Stimulated activated CD4-positive, alpha-beta T cell treated with anti-CD3 and anti-CD28 coated beads, TNF-alpha, amount 100 ng/mL, for 48 hours (primary cell): ENCODE measurements around the gene TRIM46.
"Not testable (repeated sequence)": the region's sequence is repeated elsewhere in the genome, so short reads cannot be mapped to it uniquely, and the experiment has no call there.

Experiments used
- DNase-seq, 3 donors: peaks; one replicate each; pipeline ENCODE4 v3.0.0-alpha.2; 2020; ENCODE audit warnings: low read depth in 3 of 3

Gene TRIM46

GRCh38 chr1:155186067-155186793, 12.6 kb downstream of the TRIM46 start:
- no peak for DNase-seq

DNA sequence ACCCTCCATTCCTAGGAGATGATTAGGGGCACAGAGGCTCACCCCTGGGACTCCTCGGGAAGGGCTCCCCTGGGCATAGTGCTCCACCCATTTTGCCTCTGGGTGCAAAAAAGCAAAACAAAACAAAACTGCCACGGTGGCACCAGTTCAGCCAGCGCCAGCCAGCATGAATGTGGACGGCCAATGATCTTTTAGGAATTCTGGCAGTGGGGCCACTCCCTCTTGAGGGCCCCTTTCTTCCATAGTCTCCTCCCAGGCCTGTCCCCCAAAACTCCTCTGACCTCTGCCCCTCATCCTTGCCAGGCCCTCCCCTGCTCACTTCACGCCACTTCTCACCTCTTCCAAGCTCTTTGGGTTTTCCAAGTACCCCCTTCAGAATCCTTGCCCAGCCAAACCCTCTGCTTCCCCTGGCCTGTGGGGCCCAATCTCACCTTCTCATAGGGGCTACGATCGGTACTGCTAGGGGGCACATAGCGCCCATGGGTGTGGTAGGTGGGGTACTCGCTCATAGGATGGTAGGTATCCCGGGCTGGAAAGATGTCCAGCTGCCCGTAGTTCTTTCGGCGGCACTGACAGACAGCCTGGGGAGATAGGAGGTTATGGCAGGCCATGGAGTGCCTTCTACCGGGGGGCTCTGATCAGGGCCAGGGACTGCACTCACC, 13.3 kb downstream of the TRIM46 start:
- DNase-seq = no peak

DNA sequence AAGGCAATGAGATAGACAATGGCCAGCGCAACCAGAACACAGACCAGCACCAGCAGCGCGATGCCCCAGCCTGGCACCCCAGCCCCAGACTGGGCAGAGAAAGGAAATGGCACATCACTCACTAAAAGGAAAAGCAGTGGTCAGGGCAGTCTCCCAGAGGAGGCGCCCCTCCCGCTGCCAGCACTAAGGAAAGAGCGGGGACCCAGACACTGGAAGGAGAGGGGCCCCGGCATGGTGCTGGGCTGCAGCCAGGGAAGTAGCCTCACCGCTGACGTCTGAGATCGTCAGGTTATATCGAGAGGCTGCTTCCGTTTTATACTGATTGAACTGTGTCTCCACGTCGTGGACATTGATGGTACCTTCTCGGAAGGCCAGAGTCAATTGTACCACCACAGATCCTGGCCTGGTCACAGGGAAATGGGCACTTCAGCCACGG, 13.8 kb downstream of the TRIM46 start:
- DNase-seq = no peak

DNA sequence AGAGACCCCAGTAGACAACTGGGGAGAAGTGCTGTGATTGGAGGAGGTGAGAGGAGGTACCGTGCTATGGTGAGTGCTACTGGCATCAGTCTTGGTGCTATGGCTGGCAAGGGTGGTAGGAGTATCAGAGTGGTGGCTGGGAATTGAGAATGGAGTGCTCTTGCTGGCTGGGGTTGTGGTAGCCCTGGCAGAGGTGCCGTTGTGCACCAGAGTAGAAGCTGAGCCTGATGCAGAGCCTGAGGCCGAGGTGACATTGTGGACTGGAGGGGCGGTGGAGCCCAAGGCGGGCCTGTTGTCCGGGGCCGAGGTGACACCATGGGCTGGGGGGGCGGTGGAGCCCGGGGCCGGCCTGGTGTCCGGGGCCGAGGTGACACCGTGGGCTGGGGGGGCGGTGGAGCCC, 14.6 kb downstream of the TRIM46 start:
- no peak for DNase-seq

GRCh38 chr1:155189926-155190325, 16.3 kb downstream of the TRIM46 start:
- DNase-seq = not testable (repeated sequence)

DNA sequence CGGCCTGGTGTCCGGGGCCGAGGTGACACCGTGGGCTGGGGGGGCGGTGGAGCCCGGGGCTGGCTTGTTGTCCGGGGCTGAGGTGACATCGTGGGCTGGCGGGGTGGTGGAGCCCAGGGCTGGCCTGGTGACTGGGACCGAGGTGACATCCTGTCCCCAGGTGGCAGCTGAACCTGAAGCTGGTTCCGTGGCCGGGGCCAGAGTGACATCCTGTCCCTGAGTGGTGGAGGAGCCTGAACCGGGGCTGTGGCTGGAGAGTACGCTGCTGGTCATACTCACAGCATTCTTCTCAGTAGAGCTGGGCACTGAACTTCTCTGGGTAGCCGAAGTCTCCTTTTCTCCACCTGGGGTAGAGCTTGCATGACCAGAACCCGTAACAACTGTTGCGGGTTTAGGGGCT, 18.3 kb downstream of the TRIM46 start:
- no peak for DNase-seq

DNA sequence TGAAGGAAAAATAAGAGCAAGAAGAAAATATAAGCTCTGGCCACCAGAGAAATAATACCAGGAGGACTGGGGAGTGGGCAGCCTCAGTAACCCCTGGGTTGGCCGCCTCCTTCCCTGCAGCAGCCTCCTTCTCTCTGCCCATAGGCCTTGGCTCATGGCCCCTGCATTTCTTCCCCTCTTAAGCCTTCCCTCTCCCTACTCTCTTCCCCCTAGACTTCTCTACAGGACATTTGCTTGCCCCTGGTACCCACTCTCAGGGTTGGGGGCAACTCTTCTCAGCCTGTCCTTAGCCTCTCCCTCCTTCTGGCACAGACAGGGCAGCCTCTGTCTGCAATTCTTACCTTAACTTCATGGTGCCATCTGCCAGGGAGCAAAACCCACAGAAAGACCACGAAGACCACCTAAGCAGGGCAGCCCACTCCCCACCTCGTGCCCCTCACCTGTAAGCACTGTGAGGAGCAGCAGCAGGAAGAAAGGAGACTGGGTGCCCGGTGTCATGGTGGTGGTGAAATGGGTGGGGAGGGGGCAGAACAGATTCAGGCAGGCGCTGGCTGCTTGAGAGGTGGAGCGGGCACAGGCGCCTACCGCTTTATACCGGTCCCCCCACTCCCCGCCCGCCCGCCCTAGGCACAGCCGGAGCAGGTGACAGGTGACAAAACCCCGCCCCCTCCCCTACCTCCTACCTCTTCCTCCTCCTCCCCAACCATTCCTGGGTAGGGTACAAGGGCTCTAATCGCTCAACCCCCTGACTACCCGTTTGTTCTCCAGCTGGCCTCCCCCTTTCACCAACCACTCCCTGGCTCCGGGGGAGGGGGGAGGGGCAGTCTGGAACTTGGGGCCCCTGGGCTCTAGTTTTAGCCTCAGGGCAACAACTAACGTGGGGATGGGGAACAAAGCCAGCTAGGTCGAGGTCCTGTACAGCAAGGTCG, 19.0 kb downstream of the TRIM46 start:
- DNase-seq = peak in 1 of 3 donors; percentile 40

GRCh38 chr1:155193275-155193990, 19.8 kb downstream of the TRIM46 start:
- peak; percentile 71 to 81 (median 79) for DNase-seq

- DNase-seq = not testable (repeated sequence)
Measured at GRCh38 chr1:155193991-155194240, 20.3 kb downstream of the TRIM46 start.

- DNase-seq = no peak
Measured at GRCh38 chr1:155195201-155196102, 21.8 kb downstream of the TRIM46 start.

GRCh38 chr1:155196103-155196892, 22.6 kb downstream of the TRIM46 start:
- no peak for DNase-seq

GRCh38 chr1:155196893-155197638, 23.4 kb downstream of the TRIM46 start:
- DNase-seq = no peak

DNA sequence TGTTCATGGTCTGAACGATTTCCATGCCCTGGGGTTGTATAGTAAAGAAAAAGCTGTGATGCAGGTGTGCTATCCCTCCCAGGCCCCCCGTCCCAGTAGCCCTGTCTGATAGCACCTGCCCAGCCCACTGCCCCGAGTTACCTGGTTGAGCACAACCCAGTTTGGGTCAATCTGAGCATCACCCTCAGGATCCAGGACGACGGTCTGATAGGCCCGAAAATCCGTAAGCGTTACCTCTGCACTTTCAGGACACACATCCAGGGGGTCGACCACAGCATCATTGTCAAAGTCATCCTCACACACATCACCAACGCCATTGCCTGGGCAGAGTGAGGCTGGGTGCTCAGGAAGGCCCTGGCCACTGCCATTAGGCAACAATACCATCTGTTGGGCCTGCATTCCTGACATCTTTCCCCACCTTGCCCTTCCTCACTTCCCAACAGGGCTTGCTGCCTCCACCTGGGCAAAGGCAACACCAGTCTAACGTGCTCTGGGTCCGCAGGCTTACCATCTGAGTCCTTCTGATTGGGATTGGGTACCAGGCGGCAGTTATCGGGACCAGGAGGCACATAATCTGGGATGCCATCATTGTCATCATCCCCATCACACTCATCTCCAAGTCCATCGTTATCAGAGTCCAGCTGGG, 24.4 kb downstream of the TRIM46 start:
- no peak for DNase-seq

- no peak for DNase-seq
Measured at GRCh38 chr1:155198547-155198906, 24.9 kb downstream of the TRIM46 start.

- no peak for DNase-seq
Measured at GRCh38 chr1:155199792-155200191, 26.1 kb downstream of the TRIM46 start.

- no peak for DNase-seq
Measured at GRCh38 chr1:155200920-155201319, 27.3 kb downstream of the TRIM46 start.

DNA sequence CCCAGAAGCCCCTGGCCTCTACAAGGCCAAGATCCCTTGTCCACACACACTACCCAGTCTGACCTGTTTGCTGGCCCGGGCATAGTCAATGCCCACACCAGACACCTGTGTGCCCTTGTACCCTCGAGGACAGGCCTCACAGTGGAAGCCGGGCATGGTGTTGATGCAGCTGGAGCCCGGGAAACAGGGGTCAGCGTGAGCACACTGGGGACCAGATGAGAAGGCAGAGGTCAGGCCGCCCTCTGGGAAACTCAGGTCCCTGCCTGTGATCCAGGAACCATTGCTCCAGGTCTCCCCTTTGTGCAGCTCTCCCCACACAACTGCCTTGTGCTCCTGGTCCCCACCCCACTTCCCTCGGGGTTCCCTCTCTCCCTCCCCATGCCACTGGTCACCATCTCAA, 28.5 kb downstream of the TRIM46 start:
- DNase-seq = no peak

- DNase-seq = no peak
Measured at GRCh38 chr1:155202731-155203515, 29.3 kb downstream of the TRIM46 start.
